Measurements from ENCODE around the gene MUSTN1. TPM values are rescaled to one million over a fixed set of nuclear protein-coding genes. Genes with fewer than 3 reads are reported as not detected.

The MUSTN1 gene
- total RNA-seq, 1 donor from 2014 or later: 4.1 TPM

- no peaks in the 10 kb centered on the region for H3K9me3 Mint-ChIP-seq
- no peaks in the 10 kb centered on the region for H3K27me3 Mint-ChIP-seq (ENCODE audit: low read depth)
- DNase-seq (ENCODE audit: low read depth, low spot score): no peak
- H3K36me3 Mint-ChIP-seq (ENCODE audit: low read depth): peaks cover 3% of the 10 kb centered on the region
- H3K4me1 Mint-ChIP-seq: peaks cover 38% of the 10 kb centered on the region
- no peak overlapping the region for H3K4me3 Mint-ChIP-seq
- TF ChIP-seq, protein P1, sequence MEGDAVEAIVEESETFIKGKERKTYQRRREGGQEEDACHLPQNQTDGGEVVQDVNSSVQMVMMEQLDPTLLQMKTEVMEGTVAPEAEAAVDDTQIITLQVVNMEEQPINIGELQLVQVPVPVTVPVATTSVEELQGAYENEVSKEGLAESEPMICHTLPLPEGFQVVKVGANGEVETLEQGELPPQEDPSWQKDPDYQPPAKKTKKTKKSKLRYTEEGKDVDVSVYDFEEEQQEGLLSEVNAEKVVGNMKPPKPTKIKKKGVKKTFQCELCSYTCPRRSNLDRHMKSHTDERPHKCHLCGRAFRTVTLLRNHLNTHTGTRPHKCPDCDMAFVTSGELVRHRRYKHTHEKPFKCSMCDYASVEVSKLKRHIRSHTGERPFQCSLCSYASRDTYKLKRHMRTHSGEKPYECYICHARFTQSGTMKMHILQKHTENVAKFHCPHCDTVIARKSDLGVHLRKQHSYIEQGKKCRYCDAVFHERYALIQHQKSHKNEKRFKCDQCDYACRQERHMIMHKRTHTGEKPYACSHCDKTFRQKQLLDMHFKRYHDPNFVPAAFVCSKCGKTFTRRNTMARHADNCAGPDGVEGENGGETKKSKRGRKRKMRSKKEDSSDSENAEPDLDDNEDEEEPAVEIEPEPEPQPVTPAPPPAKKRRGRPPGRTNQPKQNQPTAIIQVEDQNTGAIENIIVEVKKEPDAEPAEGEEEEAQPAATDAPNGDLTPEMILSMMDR (conservative IDR thresholded peaks at IDR 0.05): no peak
- no peak overlapping the region for H3K27ac Mint-ChIP-seq (ENCODE audit: unreplicated experiment)
Observed at GRCh38 chr3:52844290-52844975, 9.6 kb upstream of the MUSTN1 start.

DNA sequence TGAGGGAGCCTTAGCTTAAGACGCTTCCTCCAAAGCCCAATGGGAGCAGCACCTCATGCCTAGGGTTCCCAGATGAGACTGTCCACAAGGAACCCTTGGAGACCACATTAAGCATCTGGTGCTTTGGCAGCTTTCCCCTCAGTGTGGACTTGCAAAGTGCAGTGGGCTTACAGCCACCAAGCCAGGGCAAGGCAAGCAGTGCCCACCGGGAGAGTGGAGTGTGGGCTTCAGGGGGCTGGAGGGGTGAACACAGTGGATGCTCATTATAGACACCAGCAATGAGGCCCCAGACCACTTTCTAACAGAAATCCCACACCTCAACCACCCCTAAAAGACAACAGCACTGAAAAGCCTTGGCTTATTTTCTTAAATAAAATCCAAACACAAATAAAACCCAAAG is 9.1 kb upstream of the MUSTN1 start:
- Mint-ChIP-seq H3K4me1 (peaks cover 39% of the 10 kb centered on the region), H3K36me3 (ENCODE audit: low read depth) (peaks cover 3% of the 10 kb centered on the region), H3K4me3 (no peak overlapping the region), H3K27me3 (ENCODE audit: low read depth) (no peaks in the 10 kb centered on the region), H3K27ac (ENCODE audit: unreplicated experiment) (no peak overlapping the region), H3K9me3 (no peaks in the 10 kb centered on the region)
- TF ChIP-seq, protein P1 (conservative IDR thresholded peaks at IDR 0.05): no peak
- no peak for DNase-seq (ENCODE audit: low read depth, low spot score)

GRCh38 chr3:52843108-52843865 is 8.5 kb upstream of the MUSTN1 start:
- Mint-ChIP-seq H3K9me3 (no peaks in the 10 kb centered on the region), H3K4me3 (no peak overlapping the region), H3K4me1 (peaks cover 39% of the 10 kb centered on the region), H3K27ac (ENCODE audit: unreplicated experiment) (no peak overlapping the region), H3K36me3 (ENCODE audit: low read depth) (peaks cover 3% of the 10 kb centered on the region), H3K27me3 (ENCODE audit: low read depth) (no peaks in the 10 kb centered on the region)
- DNase-seq (ENCODE audit: low read depth, low spot score): no peak
- TF ChIP-seq, protein P1 (conservative IDR thresholded peaks at IDR 0.05): no peak

GRCh38 chr3:52842424-52842823 is 7.6 kb upstream of the MUSTN1 start:
- peaks cover 39% of the 10 kb centered on the region for H3K4me1 Mint-ChIP-seq
- DNase-seq (ENCODE audit: low read depth, low spot score): no peak
- H3K36me3 Mint-ChIP-seq (ENCODE audit: low read depth): peaks cover 3% of the 10 kb centered on the region
- H3K4me3 Mint-ChIP-seq: no peak overlapping the region
- H3K27ac Mint-ChIP-seq (ENCODE audit: unreplicated experiment): no peak overlapping the region
- H3K27me3 Mint-ChIP-seq (ENCODE audit: low read depth): no peaks in the 10 kb centered on the region
- no peaks in the 10 kb centered on the region for H3K9me3 Mint-ChIP-seq
- TF ChIP-seq, protein P1 (conservative IDR thresholded peaks at IDR 0.05): no peak

DNA sequence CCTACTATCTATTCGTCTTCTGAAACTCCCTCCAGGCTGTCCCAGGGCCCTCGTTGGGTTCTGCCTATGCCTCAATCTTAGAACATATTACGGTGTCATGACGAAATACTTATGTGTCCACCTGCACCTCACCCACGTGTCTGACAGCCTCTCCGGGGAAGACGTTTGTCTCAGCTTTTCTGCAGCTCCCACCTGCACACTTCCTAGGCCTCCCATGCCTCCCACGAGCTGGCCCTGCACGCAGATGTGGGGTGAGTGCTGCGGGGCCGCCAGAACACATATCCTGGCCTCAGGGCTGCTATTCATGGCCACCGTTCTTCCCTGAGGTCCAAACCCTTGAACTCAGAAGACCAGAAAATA is 7.1 kb upstream of the MUSTN1 start:
- H3K4me3 Mint-ChIP-seq: no peak overlapping the region
- H3K36me3 Mint-ChIP-seq (ENCODE audit: low read depth): peaks cover 3% of the 10 kb centered on the region
- TF ChIP-seq, protein P1 (conservative IDR thresholded peaks at IDR 0.05): no peak
- no peak overlapping the region for H3K27ac Mint-ChIP-seq (ENCODE audit: unreplicated experiment)
- no peak for DNase-seq (ENCODE audit: low read depth, low spot score)
- H3K27me3 Mint-ChIP-seq (ENCODE audit: low read depth): no peaks in the 10 kb centered on the region
- H3K9me3 Mint-ChIP-seq: no peaks in the 10 kb centered on the region
- peaks cover 39% of the 10 kb centered on the region for H3K4me1 Mint-ChIP-seq
